Kidney (tissue), 14 donors: ENCODE results near the gene GALNT6. TPM values are rescaled to one million over a fixed set of nuclear protein-coding genes. Genes with fewer than 3 reads are reported as not detected.

ENCODE experiments used
- DNase-seq, 5 donors: peaks; one replicate each; pipeline ENCODE4 v3.0.0-alpha.2; 2013 to 2020
- FAIRE-seq: peaks from 2 replicates; lab custom pipeline; 2012; peaks lifted over from hg19 to GRCh38; lab: Jason Lieb, UNC
- H3K27ac ChIP-seq, 2 donors: one replicate each; pipeline ENCODE4 v1.7.0; 2013; ENCODE audit warnings: low read depth in 2 of 2, low read length in 2 of 2, inconsistent platforms in 1 of 2
- H3K27me3 ChIP-seq: one replicate; pipeline ENCODE4 v1.7.1; 2013; ENCODE audit warnings: low read length, inconsistent platforms; ENCODE audit not compliant: control insufficient read depth, insufficient read depth
- H3K36me3 ChIP-seq, 3 donors: one replicate each; pipeline versions ENCODE4 v1.7.0 to v1.7.1; 2013; ENCODE audit warnings: low read length in 3 of 3, control low read depth in 1 of 3, inconsistent platforms in 1 of 3; ENCODE audit not compliant: insufficient read depth in 3 of 3, control insufficient read depth in 2 of 3
- H3K4me1 ChIP-seq, 3 donors: one replicate each; pipeline versions ENCODE4 v1.7.0 to v1.7.1; 2013; ENCODE audit warnings: low read length in 3 of 3, inconsistent platforms in 1 of 3, low read depth in 1 of 3; ENCODE audit not compliant: control insufficient read depth in 2 of 3, insufficient read depth in 2 of 3
- H3K4me3 ChIP-seq, 3 donors: one replicate each; pipeline versions ENCODE4 v1.7.0 to v1.8.1; 2013; ENCODE audit warnings: low read length in 3 of 3, control low read depth in 1 of 3, inconsistent platforms in 1 of 3
- H3K9ac ChIP-seq, 3 donors: one replicate each; pipeline versions ENCODE4 v1.7.0 to v1.7.1; 2013; ENCODE audit warnings: low read length in 3 of 3, control low read depth in 1 of 3, inconsistent platforms in 1 of 3
- H3K9me3 ChIP-seq, 3 donors: one replicate each; pipeline versions ENCODE4 v1.7.0 to v1.7.1; 2013; ENCODE audit warnings: low read length in 3 of 3, control low read depth in 1 of 3, inconsistent platforms in 1 of 3; ENCODE audit not compliant: control insufficient read depth in 2 of 3, insufficient read depth in 1 of 3
- intact Hi-C: fragments of 100-400 bp; cut with DNase I; formaldehyde crosslinking; loops from one replicate; pipeline ENCODE4 v1.11.1; 2022
- polyA plus RNA-seq: library from polyadenylated mRNA; stranded (reverse); fragments of 350-450 nt; fragmentation: Illumina TruSeq; extraction: RNeasy Lipid Tissue Mini Kit (QIAGEN cat#74804); gene quantifications from one replicate; pipeline ENCODE4 v1.2.3, GENCODE V29; 2014; ENCODE audit warnings: low read depth, low replicate concordance; ENCODE audit not compliant: insufficient read depth
- total RNA-seq: library from RNA; stranded (reverse); fragmentation: NEBNext Ultra II Directional; extraction: Animal tissue kit (Norgen Biotek cat#: 25700); gene quantifications from one replicate; pipeline ENCODE4 v1.2.1, GENCODE V29; 2021
- TF ChIP-seq, protein P1 (sequence below): IDR thresholded peaks from 3 replicates; pipeline ENCODE4 v1.5.1; 2012; ENCODE audit warnings: mild to moderate bottlenecking, moderate library complexity, borderline replicate concordance; ENCODE audit not compliant: insufficient read depth; ENCODE audit errors: extremely low read depth
- donor health status: control.
- donor health status: control.
- donor health status: control.
- donor health status: control.
- donor health status: control.
- donor health status: DM: yes; HTN: yes; CAD: no.
- donor health status: Normal renal cell carcinoma (clear cell type).

Gene GALNT6
- total and polyA plus RNA-seq, 2 donors from 2014 or later, result 2.1 to 16.8 TPM

GRCh38 chr12:51359851-51360250 is 31.4 kb downstream of the GALNT6 start:
- Histone ChIP-seq H3K4me1 (peaks cover 0 to 4% (median 0%) of the 10 kb centered on the region in 3 donors), H3K36me3 (no peaks in the 10 kb centered on the region), H3K27me3 (no peaks in the 10 kb centered on the region), H3K4me3 (no peak overlapping the region), H3K9ac (no peak overlapping the region), H3K27ac (no peak overlapping the region), H3K9me3 (no peaks in the 10 kb centered on the region)
- intact Hi-C loops, result no loop called here
- no peak for FAIRE-seq
- DNase-seq, result no peak
- TF ChIP-seq, protein P1, sequence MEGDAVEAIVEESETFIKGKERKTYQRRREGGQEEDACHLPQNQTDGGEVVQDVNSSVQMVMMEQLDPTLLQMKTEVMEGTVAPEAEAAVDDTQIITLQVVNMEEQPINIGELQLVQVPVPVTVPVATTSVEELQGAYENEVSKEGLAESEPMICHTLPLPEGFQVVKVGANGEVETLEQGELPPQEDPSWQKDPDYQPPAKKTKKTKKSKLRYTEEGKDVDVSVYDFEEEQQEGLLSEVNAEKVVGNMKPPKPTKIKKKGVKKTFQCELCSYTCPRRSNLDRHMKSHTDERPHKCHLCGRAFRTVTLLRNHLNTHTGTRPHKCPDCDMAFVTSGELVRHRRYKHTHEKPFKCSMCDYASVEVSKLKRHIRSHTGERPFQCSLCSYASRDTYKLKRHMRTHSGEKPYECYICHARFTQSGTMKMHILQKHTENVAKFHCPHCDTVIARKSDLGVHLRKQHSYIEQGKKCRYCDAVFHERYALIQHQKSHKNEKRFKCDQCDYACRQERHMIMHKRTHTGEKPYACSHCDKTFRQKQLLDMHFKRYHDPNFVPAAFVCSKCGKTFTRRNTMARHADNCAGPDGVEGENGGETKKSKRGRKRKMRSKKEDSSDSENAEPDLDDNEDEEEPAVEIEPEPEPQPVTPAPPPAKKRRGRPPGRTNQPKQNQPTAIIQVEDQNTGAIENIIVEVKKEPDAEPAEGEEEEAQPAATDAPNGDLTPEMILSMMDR, result no peak

- no peaks in the 10 kb centered on the region for H3K36me3 ChIP-seq
- no peak for FAIRE-seq
- no peak overlapping the region for H3K4me3 ChIP-seq
- DNase-seq, result no peak
- TF ChIP-seq, protein P1, result no peak
- H3K27ac ChIP-seq, result no peak overlapping the region
- no peak overlapping the region for H3K9ac ChIP-seq
- H3K27me3 ChIP-seq, result no peaks in the 10 kb centered on the region
- no peaks in the 10 kb centered on the region for H3K9me3 ChIP-seq
- intact Hi-C loops, result no loop called here
- H3K4me1 ChIP-seq, result peaks cover 0 to under 1% (median 0%) of the 10 kb centered on the region in 3 donors
Measured at GRCh38 chr12:51358496-51358895, 32.7 kb downstream of the GALNT6 start.

DNA sequence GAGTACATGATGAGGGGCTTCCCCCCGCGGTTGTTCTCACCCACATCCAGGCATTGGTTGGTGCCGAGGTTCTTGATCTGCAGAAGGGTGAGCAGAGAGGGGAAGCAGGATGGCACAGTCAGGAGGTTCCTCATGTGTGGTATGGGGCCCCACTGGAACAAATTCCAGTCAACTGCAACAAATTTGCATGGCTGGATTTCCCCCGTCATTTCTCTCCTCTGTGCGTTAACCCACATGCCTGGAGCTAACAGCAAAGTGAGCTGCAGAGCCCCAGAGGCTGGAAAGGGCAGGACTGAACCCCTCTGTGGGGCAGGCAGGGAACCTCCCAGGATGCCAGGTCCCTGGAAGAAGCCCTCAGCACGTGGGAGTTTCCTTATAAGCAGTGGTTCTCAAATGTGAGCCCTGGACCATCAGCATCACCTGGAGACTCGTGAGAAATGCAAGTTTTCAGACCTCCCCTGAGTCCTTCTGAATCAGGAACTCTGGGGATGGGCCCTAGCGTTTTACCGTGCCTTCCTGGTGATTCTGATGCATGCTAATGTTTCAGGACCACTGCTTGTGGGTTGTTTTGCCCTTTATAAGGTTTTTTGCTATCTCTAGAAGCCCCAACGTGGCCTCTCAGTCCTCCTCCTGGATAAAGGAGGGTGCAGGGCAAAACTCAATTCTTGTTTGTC is 33.7 kb downstream of the GALNT6 start:
- Histone ChIP-seq H3K27ac (no peak overlapping the region), H3K36me3 (no peaks in the 10 kb centered on the region), H3K4me1 (no peaks in the 10 kb centered on the region), H3K9me3 (no peaks in the 10 kb centered on the region), H3K4me3 (no peak overlapping the region), H3K9ac (no peak overlapping the region), H3K27me3 (no peaks in the 10 kb centered on the region)
- DNase-seq, result no peak
- intact Hi-C loops, result no loop called here
- TF ChIP-seq, protein P1, result no peak
- no peak for FAIRE-seq
